HG02973 (cell line): ENCODE measurements around the gene DEFB131A.
"Not testable (repeated sequence)": the region's sequence is repeated elsewhere in the genome, so short reads cannot be mapped to it uniquely, and the experiment has no call there.

Source experiments
- ATAC-seq: cut with Tn5 transposase; IDR thresholded peaks from one replicate; pipeline ENCODE4 v1.9.1; 2021; ENCODE audit warnings: moderate library complexity; ENCODE audit not compliant: unreplicated experiment

DEFB131A gene

GRCh38 chr4:9494256-9495035, 50.2 kb downstream of the DEFB131A start:
- not testable (repeated sequence) for ATAC-seq

DNA sequence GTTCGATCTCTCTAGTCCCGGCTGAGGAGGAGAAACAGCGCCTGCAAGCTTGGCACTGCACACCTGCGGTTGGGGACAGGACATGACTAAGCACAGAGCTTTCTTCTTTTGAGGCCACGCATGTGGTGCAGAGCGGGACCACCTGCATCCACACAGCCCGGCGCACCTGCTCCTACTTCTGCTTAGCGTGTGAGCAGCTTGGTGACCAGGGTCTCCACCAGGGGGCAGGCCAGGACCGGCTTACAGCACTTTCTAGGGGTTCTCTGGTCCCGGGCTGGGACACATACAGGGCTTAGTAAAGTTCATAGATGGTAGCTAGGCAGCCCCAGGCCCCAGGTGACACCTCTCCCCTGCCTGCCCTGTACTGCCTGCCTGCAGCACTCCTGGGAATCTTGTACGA, 51.2 kb downstream of the DEFB131A start:
- ATAC-seq, result not testable (repeated sequence)

GRCh38 chr4:9497575-9498467, 53.6 kb downstream of the DEFB131A start:
- not testable (repeated sequence) for ATAC-seq

- ATAC-seq, result not testable (repeated sequence)
These were observed 54.3 kb downstream of the DEFB131A start for GRCh38 chr4:9498468-9499040.

GRCh38 chr4:9499974-9500487, 55.8 kb downstream of the DEFB131A start:
- ATAC-seq, result not testable (repeated sequence)
